ENCODE results near the gene VEGFD. TPM values are rescaled to one million over a fixed set of nuclear protein-coding genes. Genes with fewer than 3 reads are reported as not detected.

Gene VEGFD
- total and polyA plus RNA-seq, 2 donors (not counting 3 experiments of a cell fraction or from before 2014, with no cell fraction given): 0.40 to 0.64 TPM

DNA sequence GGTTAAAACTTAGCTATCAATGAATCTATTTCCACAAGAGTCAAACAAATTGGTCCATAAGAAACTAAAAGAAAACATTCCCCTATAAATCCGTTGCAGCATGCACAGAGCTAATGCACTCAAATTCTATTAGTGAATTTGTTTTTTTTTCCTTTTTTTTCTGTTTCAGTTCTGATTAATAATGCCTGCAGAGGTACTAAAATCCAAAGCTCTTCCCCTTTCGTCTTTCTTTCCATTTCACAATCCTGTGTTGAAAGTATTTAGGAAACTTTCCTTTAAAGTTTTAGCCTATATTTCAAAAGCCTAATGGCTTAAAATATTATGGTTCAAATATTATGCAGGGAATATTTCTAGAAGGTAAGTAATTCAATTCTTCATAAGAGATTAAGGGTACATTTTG, 45.9 kb upstream of the VEGFD start:
- Histone ChIP-seq H3K9me1 (replicated peaks; ENCODE audit: control insufficient read depth, extremely low read depth, insufficient read depth, low read length) (no peaks in the 10 kb centered on the region), H3K36me3 (ENCODE audit: control insufficient read depth in 2 of 2, extremely low read depth in 1 of 2, insufficient read depth in 2 of 2, low read length in 2 of 2) (peaks cover 0 to 2% of the 10 kb centered on the region in 2 experiments), H3K9me3 (replicated peaks; ENCODE audit: control insufficient read depth, insufficient read depth, low read length) (no peaks in the 10 kb centered on the region), H3K27me3 (ENCODE audit: control insufficient read depth in 2 of 2, insufficient read depth in 2 of 2, low read length in 2 of 2) (no peaks in the 10 kb centered on the region), H3K4me1 (ENCODE audit: control insufficient read depth, extremely low read depth, insufficient read depth, low read length) (peaks cover 4% of the 10 kb centered on the region), H3K79me2 (ENCODE audit: control insufficient read depth, insufficient read depth, low read length) (peaks cover 18% of the 10 kb centered on the region), H3K4me3 (replicated peaks in 1 of 3; ENCODE audit: insufficient read depth in 1 of 3, low read depth in 1 of 3, low read length in 3 of 3) (no peak overlapping the region), H4K20me1 (replicated peaks; ENCODE audit: control insufficient read depth, extremely low read depth, insufficient read depth, low read length) (no peaks in the 10 kb centered on the region), H3K4me2 (ENCODE audit: insufficient read depth, low read length) (no peak overlapping the region), H3K27ac (ENCODE audit: insufficient read depth, low read depth, low read length) (no peak overlapping the region), H2AFZ (ENCODE audit: low read depth, low read length) (no peak overlapping the region), H3K9ac (replicated peaks; ENCODE audit: extremely low read depth, insufficient read depth, low read length) (no peak overlapping the region)
- ChIA-PET POLR2A (no interaction called here), CTCF (no interaction called here)
- TF ChIP-seq MYC (IDR thresholded peaks at IDR 0.05; ENCODE audit: low read depth, low read length): no peak
- TF ChIP-seq EZH2 (IDR thresholded peaks at IDR 0.05; ENCODE audit: borderline replicate concordance, low read depth, low read length, severe bottlenecking): no peak
- no peak for TF ChIP-seq FOS (IDR thresholded peaks at IDR 0.05; ENCODE audit: borderline replicate concordance, insufficient read depth, low read length)
- TF ChIP-seq, protein P1, sequence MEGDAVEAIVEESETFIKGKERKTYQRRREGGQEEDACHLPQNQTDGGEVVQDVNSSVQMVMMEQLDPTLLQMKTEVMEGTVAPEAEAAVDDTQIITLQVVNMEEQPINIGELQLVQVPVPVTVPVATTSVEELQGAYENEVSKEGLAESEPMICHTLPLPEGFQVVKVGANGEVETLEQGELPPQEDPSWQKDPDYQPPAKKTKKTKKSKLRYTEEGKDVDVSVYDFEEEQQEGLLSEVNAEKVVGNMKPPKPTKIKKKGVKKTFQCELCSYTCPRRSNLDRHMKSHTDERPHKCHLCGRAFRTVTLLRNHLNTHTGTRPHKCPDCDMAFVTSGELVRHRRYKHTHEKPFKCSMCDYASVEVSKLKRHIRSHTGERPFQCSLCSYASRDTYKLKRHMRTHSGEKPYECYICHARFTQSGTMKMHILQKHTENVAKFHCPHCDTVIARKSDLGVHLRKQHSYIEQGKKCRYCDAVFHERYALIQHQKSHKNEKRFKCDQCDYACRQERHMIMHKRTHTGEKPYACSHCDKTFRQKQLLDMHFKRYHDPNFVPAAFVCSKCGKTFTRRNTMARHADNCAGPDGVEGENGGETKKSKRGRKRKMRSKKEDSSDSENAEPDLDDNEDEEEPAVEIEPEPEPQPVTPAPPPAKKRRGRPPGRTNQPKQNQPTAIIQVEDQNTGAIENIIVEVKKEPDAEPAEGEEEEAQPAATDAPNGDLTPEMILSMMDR (IDR thresholded peaks at IDR 0.05; ENCODE audit: extremely low read depth in 1 of 2, insufficient read depth in 1 of 2, low read depth in 1 of 2, low read length in 2 of 2): no peak
- TF ChIP-seq, protein P2, sequence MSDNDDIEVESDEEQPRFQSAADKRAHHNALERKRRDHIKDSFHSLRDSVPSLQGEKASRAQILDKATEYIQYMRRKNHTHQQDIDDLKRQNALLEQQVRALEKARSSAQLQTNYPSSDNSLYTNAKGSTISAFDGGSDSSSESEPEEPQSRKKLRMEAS (IDR thresholded peaks at IDR 0.05; ENCODE audit: insufficient read depth, insufficient read length): no peak
- TF ChIP-seq POLR2AphosphoS5 (IDR thresholded peaks at IDR 0.05; ENCODE audit: insufficient read depth, low read depth, low read length): no peak
- no peak for DNase-seq (ENCODE audit: low read depth, low spot score)
- intact Hi-C loops (cut with micrococcal nuclease) (no loop called here), dilution Hi-C loops (cut with MboI; ENCODE audit: extremely low pct_ligation_motif_present, low sequenced_read_pairs) (no loop called here)
- no peak for FAIRE-seq
- no TSS peak for BruUV-seq (replicated peaks)
